Activated CD4-positive, alpha-beta T cell treated with anti-CD3 and anti-CD28 coated beads, Interleukin-2, amount 50 U/mL, for 48 hours (primary cell): ENCODE results near the gene SNX18.
"Not testable (repeated sequence)": the region's sequence is repeated elsewhere in the genome, so short reads cannot be mapped to it uniquely, and the experiment has no call there.

Source experiments
- DNase-seq, 2 experiments: peaks; one replicate each; pipeline ENCODE4 v3.0.0-alpha.2; 2020

SNX18 gene

DNA sequence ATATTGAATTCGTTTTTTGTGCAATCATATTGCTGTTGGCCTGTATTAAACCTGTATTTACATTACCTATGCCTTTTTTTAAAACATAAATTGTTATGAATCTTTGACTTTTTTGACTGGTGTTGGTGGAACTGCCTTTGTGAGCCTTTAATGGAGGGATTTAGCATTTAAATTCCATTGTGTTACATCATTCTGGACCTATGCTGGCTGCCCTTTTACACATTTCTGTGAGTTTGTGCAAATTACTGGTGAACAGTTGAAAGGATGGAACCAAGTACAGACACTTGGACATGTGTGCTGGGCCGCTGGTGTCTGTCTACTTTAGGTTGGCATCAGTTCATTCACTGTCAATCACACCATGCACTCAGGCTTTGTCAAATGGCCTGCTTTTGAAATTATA lies 3.4 kb downstream of the SNX18 start:
- no peak for DNase-seq

DNA sequence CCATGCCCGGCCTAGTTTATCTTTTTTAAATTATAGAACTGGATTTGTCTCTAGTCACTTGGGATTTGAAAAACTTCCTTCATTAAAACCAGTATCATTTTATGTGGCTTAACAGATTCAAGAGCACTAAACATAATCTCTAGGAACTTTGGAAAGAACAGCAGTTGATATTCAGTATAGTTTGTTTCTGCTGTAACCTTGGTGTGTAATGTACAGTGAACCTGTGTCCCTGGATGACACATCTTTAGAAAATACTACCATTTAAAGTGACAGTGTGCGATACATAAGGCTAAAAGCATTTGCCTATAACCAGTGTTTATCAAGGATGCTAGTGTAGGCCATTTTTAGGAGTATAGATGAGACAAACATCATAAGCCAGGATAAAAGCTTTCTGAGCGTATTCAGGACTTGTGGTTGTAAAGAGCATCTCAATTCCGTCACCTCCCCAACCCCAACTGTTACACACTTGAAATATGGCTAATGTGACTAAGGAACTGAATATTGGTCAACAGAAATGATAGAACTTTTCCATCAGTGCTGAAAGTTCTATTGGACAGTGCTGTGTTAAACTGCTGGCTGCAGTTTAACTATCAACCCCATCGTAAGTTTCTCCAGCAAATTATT lies 4.4 kb downstream of the SNX18 start:
- DNase-seq = no peak

DNA sequence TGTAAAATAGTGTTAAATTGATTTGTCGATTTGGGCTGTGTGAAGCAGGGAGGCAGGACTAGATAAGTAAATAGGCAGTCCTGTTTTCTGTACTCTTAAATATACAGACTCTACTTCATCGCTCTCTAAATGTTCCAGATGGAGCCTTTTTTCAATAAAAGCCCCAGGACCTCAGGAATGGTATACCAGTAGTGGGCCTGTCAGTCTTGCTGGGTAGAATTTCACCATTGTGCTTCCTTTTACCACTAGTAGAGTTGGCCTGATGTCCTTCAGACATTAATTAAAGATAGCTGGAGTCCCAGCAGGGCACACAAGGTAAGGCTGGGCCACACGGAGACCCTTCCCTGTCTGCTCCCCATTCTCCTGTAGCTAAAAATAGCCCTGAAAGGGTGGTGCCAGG lies 6.0 kb downstream of the SNX18 start:
- DNase-seq = no peak

DNA sequence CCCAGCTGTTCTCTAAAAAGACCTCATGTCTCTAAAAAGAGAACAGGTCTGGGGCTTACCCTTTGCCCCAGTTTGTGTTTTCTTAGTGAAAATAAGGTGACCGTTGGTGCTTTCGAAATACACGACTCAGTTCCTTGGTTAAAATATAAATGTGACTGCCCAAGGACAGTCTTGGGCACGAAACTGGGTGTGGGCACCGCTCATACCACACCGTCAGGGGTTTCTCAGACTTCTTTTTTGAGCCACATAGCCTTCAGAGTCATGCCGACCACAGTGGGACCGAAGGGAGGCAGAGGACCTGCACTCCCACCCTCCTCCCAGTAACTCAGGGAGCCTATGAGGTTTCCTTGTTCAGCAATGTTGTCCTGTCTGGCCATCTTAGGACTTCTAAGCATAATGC lies 6.5 kb downstream of the SNX18 start:
- no peak for DNase-seq

DNA sequence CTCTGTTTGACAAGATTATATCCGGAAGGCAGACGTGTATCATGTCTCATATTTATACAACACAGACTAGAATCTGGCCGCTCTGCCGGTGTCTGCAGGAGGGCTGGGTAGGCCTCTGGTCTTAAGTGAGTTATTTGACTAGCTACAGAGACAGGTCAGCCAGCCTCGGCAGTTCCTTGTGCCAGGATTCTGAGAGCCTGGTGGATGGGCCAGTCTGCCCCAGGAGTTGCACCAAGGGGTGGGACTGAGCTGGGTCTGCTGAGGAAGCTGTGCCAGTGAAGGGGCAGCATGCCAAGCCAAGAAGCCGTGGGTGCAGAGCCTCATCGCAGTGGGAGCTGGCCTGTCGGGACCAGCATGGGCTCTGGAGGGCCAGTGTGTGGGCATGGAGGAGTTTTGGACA lies 7.1 kb downstream of the SNX18 start:
- DNase-seq = no peak

DNA sequence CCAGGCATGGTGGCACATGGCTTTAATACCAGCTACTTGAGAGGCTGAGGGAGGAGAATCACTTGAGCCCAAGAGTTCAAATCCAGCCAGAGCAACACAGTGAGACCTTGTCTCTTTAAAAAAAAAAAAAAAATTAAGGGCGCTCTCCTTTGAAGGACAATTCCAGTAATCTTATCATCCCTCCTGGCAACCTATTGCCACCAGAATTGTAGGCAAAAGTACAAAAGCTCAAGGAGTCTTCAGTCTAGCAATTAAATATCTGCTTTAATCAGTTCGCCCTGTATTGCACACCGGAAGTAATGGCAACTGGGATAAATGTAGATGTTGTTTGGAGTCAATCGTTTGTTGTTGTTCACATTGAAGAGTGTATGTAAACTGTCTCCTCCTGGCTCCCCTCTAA lies 7.7 kb downstream of the SNX18 start:
- no peak for DNase-seq

DNA sequence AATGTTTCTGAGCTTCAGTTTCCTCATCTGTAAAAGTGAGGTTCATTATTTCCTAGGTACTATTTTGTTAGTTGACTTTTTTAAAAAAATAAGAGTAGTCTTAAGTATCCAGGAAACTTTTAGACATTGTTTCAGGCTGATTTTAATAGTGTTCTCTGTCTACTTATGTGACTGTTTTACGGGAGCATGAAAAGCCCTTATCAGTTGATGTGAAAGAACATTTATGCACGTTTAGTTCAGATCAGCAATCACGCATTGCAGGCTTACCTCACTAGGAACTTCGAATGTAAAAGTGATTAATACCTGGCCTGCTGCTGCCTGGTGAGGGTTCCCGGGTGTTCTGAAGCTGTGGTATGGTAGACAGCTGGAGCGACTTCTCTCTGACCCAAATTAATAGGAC lies 8.1 kb downstream of the SNX18 start:
- no peak for DNase-seq

DNA sequence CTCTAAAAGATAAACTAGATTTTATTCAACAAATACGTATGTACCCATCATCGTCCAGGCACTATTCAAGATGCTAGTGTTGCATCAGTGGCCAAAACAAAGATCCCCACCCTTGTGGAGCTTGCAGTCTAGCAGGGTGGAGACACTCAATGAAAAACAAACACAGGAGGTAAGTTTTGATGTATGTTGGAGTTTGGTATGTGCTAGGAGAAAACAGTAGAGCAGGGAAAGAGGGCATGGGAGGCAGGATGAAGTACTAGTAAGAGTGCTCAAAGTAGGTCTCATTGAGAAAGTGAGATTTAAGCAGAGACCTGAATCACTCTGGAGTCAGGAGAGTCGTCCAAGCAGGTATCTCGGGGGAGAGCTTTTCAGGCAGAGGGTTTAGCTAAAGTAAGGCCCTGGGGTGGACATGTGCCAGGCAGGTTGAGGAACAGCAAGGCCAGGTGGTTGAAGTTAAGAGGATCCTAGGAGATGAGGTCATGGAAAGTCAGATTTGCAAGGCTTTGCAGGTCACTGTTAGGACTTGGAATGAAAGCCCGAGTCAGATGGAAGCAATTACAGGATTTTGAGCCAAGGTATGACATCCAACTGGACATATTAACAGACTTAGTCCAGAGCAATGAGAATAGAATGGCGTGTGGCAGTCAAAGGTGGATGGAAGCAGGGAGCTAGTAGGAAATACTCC lies 9.2 kb downstream of the SNX18 start:
- DNase-seq = no peak

DNA sequence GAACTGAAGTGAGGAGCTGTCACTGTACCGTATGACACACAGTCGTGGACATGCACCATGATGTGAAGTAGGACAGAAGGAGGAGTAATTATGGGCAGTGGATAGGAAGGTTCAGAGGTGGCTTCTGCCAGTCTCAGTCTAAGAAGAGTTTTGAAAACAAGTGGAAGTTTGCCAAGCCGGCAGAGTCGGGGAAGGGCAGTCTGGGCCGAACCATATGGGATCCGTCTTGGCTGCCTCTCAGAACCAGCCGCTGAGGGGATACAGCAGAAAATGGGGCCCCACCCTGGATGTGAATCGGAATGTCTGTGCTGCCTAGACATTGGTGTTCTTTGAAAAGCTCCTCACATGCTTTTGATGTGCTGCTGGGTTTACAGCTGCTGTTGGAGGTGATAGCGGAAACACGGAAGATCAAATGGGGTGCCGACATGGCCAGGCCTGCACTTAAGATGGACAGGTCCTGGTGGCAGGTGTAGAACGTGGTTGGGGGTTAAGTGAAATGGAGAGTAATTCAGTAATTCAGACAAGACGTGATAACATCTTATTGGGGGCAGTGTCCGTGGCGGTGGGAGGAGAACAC lies 11.2 kb downstream of the SNX18 start:
- no peak for DNase-seq

DNA sequence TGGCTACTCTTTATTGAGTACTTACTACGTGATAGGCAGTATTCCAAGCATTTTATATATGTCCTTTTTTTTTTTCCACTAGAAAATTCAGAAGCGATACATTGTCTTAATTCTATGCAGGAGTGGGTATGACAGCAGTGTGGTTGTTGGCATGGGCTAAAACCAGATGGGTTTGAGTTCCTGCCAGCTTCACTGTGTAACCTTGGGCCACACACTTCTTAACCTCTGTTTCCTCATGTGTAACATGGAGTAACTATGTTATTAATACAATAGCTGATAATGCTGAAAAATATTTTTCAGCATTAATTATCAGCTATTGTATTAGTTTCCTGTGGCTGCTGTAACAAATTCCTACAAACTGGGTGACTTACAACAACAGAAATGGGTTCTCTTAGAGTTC lies 12.0 kb downstream of the SNX18 start:
- no peak for DNase-seq

DNA sequence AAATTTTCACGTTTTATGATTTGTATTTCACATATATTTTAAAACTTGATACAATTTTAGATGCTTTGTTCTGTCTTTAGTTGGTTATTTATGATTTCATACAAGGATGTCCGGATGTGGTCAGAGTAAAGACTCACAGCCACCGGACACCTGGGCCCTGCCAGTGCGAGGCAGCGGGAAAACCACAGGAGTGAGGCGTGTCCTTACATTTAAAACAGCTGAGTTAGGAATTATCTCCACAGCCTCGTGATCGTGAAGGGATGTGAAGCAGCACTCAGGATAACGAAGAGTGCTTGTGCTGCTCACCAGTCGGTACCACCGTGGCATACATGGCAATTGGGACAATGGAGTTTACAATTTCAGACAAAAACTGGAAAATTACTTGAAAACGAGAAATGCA lies 14.0 kb downstream of the SNX18 start:
- DNase-seq = no peak

DNA sequence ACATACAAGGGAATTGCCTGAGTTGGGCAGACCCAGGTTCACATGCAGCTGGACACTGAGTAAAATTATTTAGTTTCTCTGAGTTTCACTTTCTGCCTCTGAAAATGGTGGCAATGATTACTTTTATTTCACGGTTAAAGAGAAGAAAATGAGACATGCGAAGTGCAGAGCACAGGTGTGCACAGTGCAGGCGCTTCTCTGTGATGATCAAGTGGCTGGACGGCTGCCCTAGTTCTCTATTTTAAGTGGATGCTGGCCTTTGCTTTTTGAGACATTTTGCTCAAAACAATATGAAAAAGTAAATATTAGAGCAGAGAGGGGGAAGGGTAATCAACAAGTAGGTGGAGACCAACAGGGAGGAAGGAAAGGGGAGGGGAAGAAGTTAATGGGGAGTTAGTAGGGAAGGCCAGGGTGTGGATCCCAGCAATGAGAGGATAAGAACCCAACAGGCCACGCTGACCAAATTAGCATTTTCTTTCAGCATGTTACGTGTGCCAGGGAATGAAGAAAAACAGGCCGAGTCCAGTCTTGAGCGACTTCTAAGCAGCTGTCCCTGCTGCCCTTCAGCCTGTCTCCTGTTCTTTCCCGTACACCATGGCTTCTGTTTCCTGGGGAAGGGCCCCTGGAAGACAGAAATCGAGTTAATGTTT lies 16.1 kb downstream of the SNX18 start:
- no peak for DNase-seq

DNA sequence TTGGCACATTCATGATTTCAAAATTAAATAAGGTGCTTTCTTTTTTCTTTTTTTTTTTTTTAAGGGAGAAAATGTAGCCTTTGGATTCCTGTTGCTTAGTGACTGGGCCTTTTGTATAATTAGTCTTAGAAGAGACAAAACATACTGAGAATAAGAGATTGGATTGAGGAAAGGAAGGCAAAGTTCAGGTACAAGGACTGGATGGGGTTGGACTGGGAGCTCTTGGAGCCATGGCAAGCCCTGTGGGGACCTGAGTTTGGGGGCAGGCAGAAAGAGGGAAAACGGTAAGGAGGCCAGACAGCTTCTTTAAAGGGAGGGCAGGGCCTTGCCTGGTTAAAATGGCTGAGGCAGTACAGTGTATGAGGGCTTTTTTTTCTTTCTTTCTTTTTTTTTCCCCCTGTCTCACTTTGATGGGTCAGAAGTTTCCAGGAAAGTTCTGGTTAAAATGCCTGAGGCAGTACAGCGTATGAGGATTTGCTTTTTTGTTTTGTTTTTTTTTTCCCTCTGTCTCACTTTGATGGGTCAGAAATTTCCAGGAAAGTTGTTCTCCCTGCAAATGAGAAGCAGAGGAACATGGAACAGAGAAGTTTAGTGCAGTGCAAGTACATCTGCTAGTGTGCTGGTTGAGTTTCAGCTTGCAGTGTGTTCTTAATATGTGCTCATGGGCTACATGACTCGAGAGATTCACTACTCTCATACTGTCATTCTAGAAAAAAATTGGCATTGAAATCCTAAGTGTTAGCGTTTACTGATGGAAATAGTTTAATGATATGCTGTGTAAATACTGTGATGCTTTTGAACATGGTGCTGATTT lies 16.8 kb downstream of the SNX18 start:
- DNase-seq = no peak

DNA sequence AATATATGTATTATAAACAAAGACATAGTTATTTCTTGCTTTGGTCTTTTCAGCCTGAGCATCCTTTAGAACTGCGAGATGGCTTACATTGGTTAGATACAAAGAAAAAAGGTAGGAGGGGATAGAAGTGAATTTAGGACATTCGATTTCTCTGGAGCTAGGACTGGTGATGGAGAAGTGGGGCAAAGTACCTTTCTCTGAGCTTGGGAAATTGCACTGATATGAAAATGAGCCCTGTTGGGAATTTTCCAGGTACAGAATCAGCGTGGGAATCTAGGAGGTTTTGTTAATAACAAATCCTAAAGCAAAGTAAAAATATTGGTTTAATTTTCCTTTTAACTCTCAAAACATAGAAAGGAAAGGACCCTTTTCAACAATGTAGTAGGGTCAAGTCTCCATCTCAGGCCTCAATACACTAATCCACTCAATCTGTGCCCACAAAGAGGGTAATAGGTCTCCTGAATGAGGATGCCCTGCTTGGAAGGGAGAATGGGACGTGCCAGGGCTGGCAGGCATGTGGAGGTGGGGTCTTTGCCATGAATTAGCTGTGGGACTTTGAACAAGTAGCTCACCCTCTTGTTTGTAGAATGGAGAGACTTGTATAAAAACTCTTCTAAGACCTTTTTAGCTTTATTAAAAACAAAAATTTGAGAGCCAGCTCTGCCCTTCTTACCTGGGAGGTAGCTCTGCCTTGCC lies 17.7 kb downstream of the SNX18 start:
- no peak for DNase-seq

DNA sequence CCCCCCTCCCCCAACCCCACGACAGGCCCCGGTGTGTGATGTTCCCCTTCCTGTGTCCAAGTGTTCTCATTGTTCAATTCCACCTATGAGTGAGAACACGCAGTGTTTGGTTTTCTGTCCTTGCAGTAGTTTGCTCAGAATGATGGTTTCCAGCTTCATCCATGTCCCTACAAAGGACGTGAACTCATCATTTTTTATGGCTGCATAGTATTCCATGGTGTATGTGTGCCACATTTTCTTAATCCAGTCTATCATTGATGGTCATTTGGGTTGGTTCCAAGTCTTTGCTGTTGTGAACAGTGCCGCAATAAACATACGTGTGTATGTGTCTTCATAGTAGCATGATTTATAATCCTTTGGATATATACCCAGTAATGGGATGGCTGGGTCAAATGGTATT lies 18.8 kb downstream of the SNX18 start:
- not testable (repeated sequence) for DNase-seq

DNA sequence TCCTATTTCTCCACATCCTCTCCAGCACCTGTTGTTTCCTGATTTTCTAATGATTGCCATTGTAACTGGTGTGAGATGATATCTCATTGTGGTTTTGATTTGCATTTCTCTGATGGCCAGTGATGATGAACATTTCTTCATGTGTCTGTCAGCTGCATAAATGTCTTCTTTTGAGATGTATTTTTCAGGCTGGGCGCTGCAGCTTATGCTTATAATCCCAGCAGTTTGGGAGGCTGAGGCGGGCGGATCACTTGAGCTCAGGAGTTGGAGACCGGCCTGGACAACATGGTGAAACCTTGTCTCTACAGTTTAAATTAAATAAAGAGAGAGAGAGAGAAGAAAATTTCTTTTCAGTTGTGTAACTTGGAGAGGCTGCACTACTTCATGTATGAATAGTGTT lies 19.3 kb downstream of the SNX18 start:
- not testable (repeated sequence) for DNase-seq

DNA sequence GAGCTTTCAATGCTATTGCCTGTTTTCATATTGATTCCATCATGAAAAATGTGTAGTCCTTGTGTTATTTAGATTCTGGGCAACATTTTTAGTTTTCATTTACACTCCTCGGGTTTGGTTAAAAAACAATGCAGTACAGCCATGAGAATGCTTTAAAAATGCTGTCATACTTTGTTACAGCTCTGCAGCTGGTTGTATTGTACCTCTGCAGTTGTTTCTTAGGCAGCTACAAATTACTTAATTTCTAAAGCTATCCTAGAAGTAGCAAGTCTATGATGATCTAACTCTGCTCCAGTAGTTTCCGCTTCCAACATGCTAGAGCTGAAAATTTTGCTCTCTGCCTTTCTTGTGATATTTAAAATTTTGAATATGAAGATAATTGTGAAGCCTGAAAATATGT lies 20.2 kb downstream of the SNX18 start:
- DNase-seq = no peak

DNA sequence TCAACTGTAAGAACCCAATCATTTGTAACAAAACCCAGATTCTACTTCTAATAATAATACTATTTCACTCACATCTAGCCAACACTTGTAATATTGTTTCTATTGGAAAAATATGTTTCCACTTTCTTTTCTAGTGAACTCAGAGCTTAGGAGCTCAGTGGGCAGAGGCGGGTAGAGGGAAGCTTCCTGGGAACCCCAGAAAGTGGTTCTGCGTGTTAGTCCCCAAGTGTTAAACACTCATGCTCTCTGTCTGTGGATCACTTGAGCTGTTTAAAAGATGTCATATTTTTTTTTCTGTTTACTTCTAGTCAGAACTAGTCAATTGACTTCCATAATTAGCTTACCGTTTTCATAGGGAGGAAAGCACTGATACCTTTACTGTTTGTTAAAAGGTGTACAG lies 20.6 kb downstream of the SNX18 start:
- DNase-seq = no peak

DNA sequence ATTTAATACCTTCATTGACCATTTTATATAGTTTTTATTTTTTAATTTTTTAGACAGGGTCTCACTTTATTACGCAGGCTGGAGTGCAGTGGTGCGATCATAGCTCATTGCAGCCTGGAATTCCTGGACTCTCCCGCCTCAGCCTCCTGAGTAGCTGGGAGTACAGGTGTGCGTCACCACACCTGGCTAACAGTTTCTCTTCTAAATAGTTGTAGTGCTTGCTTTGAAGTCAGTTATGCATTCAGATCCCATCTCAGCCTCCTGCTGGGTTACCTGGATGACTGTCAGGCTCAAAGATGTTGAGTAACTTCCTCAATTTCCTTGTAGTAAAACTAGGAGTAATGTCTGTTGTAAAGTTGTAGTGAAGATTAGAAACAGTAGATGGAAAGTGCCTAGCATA lies 21.4 kb downstream of the SNX18 start:
- DNase-seq = no peak

DNA sequence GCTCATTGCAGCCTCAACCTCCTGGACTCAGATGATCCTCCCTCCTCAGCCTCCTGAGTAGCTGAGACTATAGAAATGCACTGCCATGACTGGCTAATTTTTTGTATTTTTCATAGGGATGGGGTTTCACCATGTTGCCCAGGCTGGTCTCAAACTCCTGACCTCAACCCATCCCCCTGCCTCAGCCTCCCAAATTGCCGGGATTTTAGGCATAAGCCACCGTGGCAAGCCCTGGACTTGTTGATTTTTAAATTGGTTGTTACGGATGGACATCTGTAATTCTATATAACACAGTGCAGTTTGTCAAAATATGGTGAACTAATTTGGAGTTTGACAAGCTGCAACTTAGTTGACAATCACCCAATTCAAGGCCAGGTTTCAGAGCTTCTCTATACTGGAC lies 22.7 kb downstream of the SNX18 start:
- DNase-seq = no peak

DNA sequence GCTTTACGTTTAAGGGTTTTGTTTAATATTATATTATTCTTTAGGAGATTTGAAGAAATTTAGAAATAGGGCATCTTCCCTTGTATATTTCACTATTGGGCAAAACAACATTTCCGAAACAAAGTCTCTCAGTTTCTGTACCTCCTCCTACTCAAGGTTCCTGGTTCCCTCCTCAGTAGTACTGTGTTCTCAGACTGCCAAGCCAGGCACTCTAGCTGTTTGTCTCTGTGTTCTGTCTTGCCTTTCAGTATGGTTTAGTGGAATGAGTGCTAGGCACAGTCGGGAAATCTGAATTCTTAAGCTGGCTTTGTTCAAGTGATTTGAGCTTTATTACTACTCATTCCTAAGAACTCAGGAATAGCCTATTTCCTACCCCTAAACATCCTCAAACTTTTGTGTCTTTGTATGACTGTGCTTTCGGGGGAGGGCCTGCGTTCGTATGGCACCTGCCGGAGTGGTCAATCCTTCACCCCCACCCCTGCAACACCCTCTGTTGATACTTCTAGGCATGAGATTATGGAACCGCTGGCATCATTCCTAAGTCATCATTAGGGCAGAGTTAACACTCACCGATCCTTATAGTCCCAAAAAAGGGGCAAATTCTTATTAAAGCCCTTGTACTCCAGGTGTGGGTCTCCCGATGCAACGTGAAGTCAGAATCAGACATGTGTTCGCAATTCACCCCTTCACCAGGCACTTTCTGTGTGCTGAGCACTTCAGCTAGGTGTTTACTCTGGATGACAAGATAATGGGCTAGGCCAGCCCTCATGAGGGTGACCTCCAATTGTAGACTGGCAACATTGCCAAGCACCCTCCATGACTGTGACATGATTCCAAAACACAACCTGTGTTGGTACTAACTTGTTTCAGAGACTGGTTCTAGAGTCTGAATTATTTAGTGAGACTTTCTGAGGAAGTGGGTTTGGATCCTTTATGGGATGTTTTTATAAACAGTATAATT lies 24.5 kb downstream of the SNX18 start:
- DNase-seq = no peak

DNA sequence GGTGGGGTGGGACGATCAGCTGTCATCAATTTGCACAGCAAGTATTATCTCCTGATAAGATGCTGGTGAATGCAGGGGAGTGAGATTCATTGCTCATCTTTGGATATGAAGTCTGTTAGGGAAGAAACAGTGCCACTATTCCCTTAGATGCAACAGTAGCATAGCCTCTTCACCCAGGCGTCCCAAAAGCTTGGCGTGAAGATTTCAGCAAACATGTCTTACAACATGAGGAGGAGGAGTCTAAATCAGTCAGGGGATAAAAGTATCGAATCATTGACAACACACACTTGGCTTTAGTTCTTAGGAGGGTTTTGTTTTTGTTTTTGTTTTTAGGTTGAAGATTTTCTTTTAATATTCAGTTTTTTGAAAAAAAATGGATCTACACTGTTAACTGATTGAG lies 26.5 kb downstream of the SNX18 start:
- no peak for DNase-seq
